SU-DHL-6 (cell line): ENCODE results near the gene WWOX.

Experiments
- H2AFZ ChIP-seq: fragments of 200-600 bp; sonication (generic); 2 replicates; pipeline ENCODE4 v1.6.1; 2014; ENCODE audit warnings: low read depth, mild to moderate bottlenecking, moderate library complexity, mixed read lengths, antibody characterized with exemption, low read length; ENCODE audit not compliant: severe bottlenecking
- H3F3A ChIP-seq: fragments of 200-600 bp; shearing (Covaris generic); 2 replicates; pipeline ENCODE4 v1.6.0; 2016; ENCODE audit warnings: antibody characterized with exemption, mild to moderate bottlenecking; ENCODE audit not compliant: insufficient read depth
- H3K27ac ChIP-seq: fragments of 200-600 bp; sonication (generic); 2 replicates; pipeline ENCODE4 v1.5.1; 2016; ENCODE audit warnings: low read depth, mild to moderate bottlenecking, low read length, moderate library complexity, mixed read lengths
- H3K27me3 ChIP-seq: fragments of 200-600 bp; sonication (generic), shearing (Covaris generic); 2 replicates; pipeline ENCODE4 v1.6.0; 2014; ENCODE audit warnings: mild to moderate bottlenecking, low read length
- H3K36me3 ChIP-seq: fragments of 200-600 bp; sonication (generic); 2 replicates; pipeline ENCODE4 v1.6.1; 2014; ENCODE audit warnings: mild to moderate bottlenecking, low read length, mixed read lengths
- H3K4me2 ChIP-seq: fragments of 300-600, 200-600 bp; shearing (Covaris generic), sonication (generic); 2 replicates; pipeline ENCODE4 v1.6.0; 2014; ENCODE audit warnings: low read length, low read depth, mild to moderate bottlenecking; ENCODE audit not compliant: poor library complexity, severe bottlenecking
- H3K4me3 ChIP-seq: fragments of 200-600 bp; sonication (generic); 2 replicates; pipeline ENCODE4 v1.5.1; 2014; ENCODE audit warnings: antibody characterized with exemption, low read length, mild to moderate bottlenecking, mixed read lengths; ENCODE audit not compliant: insufficient read depth, poor library complexity, severe bottlenecking
- H3K79me2 ChIP-seq: fragments of 200-600 bp; sonication (generic); 2 replicates; pipeline ENCODE4 v1.6.1; 2014; ENCODE audit warnings: mild to moderate bottlenecking, low read length, moderate library complexity; ENCODE audit not compliant: insufficient read depth
- H3K9ac ChIP-seq: fragments of 200-600 bp; sonication (generic); 2 replicates; pipeline ENCODE4 v1.7.0; 2014; ENCODE audit warnings: mild to moderate bottlenecking, low read length
- H3K9me2 ChIP-seq: fragments of 200-600 bp; sonication (generic); replicated peaks from 2 replicates; pipeline ENCODE4 v1.6.1; 2014; ENCODE audit warnings: low read length; ENCODE audit not compliant: insufficient read depth
- H3K9me3 ChIP-seq: fragments of 200-600 bp; sonication (generic); 2 replicates; pipeline ENCODE4 v1.6.1; 2014; ENCODE audit warnings: low read length, mixed read lengths; ENCODE audit not compliant: insufficient read depth
- H4K20me1 ChIP-seq: fragments of 200-600 bp; sonication (generic); 2 replicates; pipeline ENCODE4 v1.6.1; 2014; ENCODE audit warnings: low read depth, mild to moderate bottlenecking, antibody characterized with exemption, low read length, moderate library complexity, mixed read lengths
- CTCF ChIP-seq: fragments of 200-600 bp; sonication (generic); IDR thresholded peaks from one replicate; pipeline ENCODE4 v1.5.1; 2017; ENCODE audit warnings: antibody characterized with exemption, mild to moderate bottlenecking, low read length, moderate library complexity; ENCODE audit not compliant: insufficient read depth, poor library complexity, severe bottlenecking
- EZH2phosphoT487 ChIP-seq: fragments of 200-600 bp; sonication (generic), shearing (Covaris generic); conservative IDR thresholded peaks from 2 replicates; pipeline ENCODE4 v1.6.1; 2018; ENCODE audit warnings: mild to moderate bottlenecking, antibody characterized with exemption, low read length, moderate library complexity, mixed read lengths

WWOX gene

GRCh38 chr16:78489072-78489471, 389.6 kb downstream of the WWOX start:
- Histone ChIP-seq H3K4me3 (no peak overlapping the region), H3K27ac (no peak overlapping the region), H3K36me3 (no peaks in the 10 kb centered on the region), H4K20me1 (0 out of 2 replicates have a peak, but pooled peaks cover 2% of the 10 kb centered on the region), H2AFZ (no peak overlapping the region), H3K27me3 (no peaks in the 10 kb centered on the region), H3K4me2 (no peak overlapping the region), H3K9ac (no peak overlapping the region), H3K79me2 (no peaks in the 10 kb centered on the region), H3K9me2 (no peaks in the 10 kb centered on the region), H3K9me3 (no peaks in the 10 kb centered on the region), H3F3A (no peaks in the 10 kb centered on the region)
- no peak for TF ChIP-seq EZH2phosphoT487
- no peak for TF ChIP-seq CTCF

- Histone ChIP-seq H3K79me2 (no peaks in the 10 kb centered on the region), H3K9me2 (no peaks in the 10 kb centered on the region), H4K20me1 (no peaks in the 10 kb centered on the region), H3F3A (no peaks in the 10 kb centered on the region), H3K9me3 (no peaks in the 10 kb centered on the region), H3K27me3 (no peaks in the 10 kb centered on the region), H3K9ac (no peak overlapping the region), H3K36me3 (no peaks in the 10 kb centered on the region), H3K4me3 (no peak overlapping the region), H3K27ac (no peak overlapping the region), H3K4me2 (no peak overlapping the region), H2AFZ (no peak overlapping the region)
- TF ChIP-seq EZH2phosphoT487 (no peak), CTCF (no peak)
These were observed 390.2 kb downstream of the WWOX start for GRCh38 chr16:78489631-78490030.

- Histone ChIP-seq H3K79me2 (no peaks in the 10 kb centered on the region), H3K9me2 (no peaks in the 10 kb centered on the region), H3K27ac (no peak overlapping the region), H3K4me2 (no peak overlapping the region), H3F3A (no peaks in the 10 kb centered on the region), H4K20me1 (no peaks in the 10 kb centered on the region), H3K36me3 (no peaks in the 10 kb centered on the region), H3K4me3 (no peak overlapping the region), H2AFZ (no peak overlapping the region), H3K9me3 (no peaks in the 10 kb centered on the region), H3K9ac (no peak overlapping the region), H3K27me3 (no peaks in the 10 kb centered on the region)
- TF ChIP-seq EZH2phosphoT487: no peak
These were observed 391.0 kb downstream of the WWOX start for GRCh38 chr16:78490431-78490830.

GRCh38 chr16:78490847-78491246, 391.4 kb downstream of the WWOX start:
- Histone ChIP-seq H4K20me1 (no peaks in the 10 kb centered on the region), H3K9me3 (no peaks in the 10 kb centered on the region), H3K79me2 (no peaks in the 10 kb centered on the region), H3F3A (no peaks in the 10 kb centered on the region), H2AFZ (no peak overlapping the region), H3K27me3 (no peaks in the 10 kb centered on the region), H3K9ac (no peak overlapping the region), H3K27ac (no peak overlapping the region), H3K36me3 (no peaks in the 10 kb centered on the region), H3K4me3 (no peak overlapping the region), H3K4me2 (no peak overlapping the region), H3K9me2 (no peaks in the 10 kb centered on the region)
- TF ChIP-seq EZH2phosphoT487: no peak
- no peak for TF ChIP-seq CTCF
